GM12891 (cell line): ENCODE data around the gene HSBP1L1.

Experiments used
- DNase-seq: peaks from one replicate; pipeline ENCODE4 v3.0.0; 2011; ENCODE audit warnings: low spot score; ENCODE audit not compliant: insufficient read length
- FAIRE-seq: peaks from 2 replicates; lab custom pipeline; 2011; peaks lifted over from hg19 to GRCh38; lab: Jason Lieb, UNC
- PAX5 ChIP-seq: IDR thresholded peaks from 2 replicates; pipeline ENCODE4 v1.6.1; 2011; ENCODE audit warnings: low read length, moderate library complexity, mild to moderate bottlenecking; ENCODE audit not compliant: insufficient read depth, severe bottlenecking
- POLR2A ChIP-seq: IDR thresholded peaks from 2 replicates; pipeline ENCODE4 v1.6.1; 2011; ENCODE audit warnings: low read depth, low read length, control low read depth
- POLR2AphosphoS5 ChIP-seq: IDR thresholded peaks from 2 replicates; pipeline ENCODE4 v1.6.1; 2011; ENCODE audit warnings: low read depth, low read length, control low read depth
- POU2F2 ChIP-seq: IDR thresholded peaks from 2 replicates; pipeline ENCODE4 v1.6.1; 2011; ENCODE audit warnings: low read depth, mild to moderate bottlenecking, control low read depth, low read length, moderate library complexity
- SPI1 ChIP-seq: IDR thresholded peaks from 2 replicates; pipeline ENCODE4 v1.6.1; 2011; ENCODE audit warnings: low read depth, low read length, control low read depth
- TAF1 ChIP-seq: IDR thresholded peaks from 2 replicates; pipeline ENCODE4 v1.6.1; 2011; ENCODE audit warnings: low read depth, low read length, control low read depth

The HSBP1L1 gene

GRCh38 chr18:79944126-79944731 lies 20.2 kb upstream of the HSBP1L1 start:
- TF ChIP-seq POLR2AphosphoS5 (no peak), SPI1 (no peak), POLR2A (no peak), TAF1 (no peak), PAX5 (no peak), POU2F2 (no peak; the same call in 1 of the 2 replicates)
- FAIRE-seq (peak; percentile 70), DNase-seq (peak; percentile 46)

- FAIRE-seq (no peak), DNase-seq (no peak)
- TF ChIP-seq POLR2AphosphoS5 (no peak), PAX5 (no peak), POU2F2 (no peak), SPI1 (no peak)
Measured at GRCh38 chr18:79944746-79945117, 19.7 kb upstream of the HSBP1L1 start.

GRCh38 chr18:79945118-79946042 lies 19.1 kb upstream of the HSBP1L1 start:
- TF ChIP-seq SPI1 (no peak), POU2F2 (no peak), TAF1 (no peak), POLR2AphosphoS5 (no peak), PAX5 (no peak)
- DNase-seq = no peak
- FAIRE-seq = peak; percentile 43

GRCh38 chr18:79947054-79947755 lies 17.2 kb upstream of the HSBP1L1 start:
- no peak for TF ChIP-seq POU2F2
- no peak for TF ChIP-seq SPI1
- TF ChIP-seq PAX5 = no peak
- no peak for TF ChIP-seq POLR2AphosphoS5
- no peak for TF ChIP-seq TAF1
- TF ChIP-seq POLR2A = no peak
- DNase-seq (no peak), FAIRE-seq (no peak)

GRCh38 chr18:79947881-79948610 lies 16.4 kb upstream of the HSBP1L1 start:
- FAIRE-seq = no peak
- TF ChIP-seq PAX5 = no peak
- TF ChIP-seq POLR2AphosphoS5 = no peak
- TF ChIP-seq POLR2A = no peak
- TF ChIP-seq POU2F2 = no peak
- no peak for TF ChIP-seq TAF1
- TF ChIP-seq SPI1 = no peak
- DNase-seq = no peak

GRCh38 chr18:79948719-79949411 lies 15.6 kb upstream of the HSBP1L1 start:
- DNase-seq = no peak
- peak; percentile 45 for FAIRE-seq
- TF ChIP-seq POLR2A = no peak
- TF ChIP-seq SPI1 = no peak
- TF ChIP-seq POU2F2 = no peak
- no peak for TF ChIP-seq PAX5
- TF ChIP-seq TAF1 = no peak
- no peak for TF ChIP-seq POLR2AphosphoS5

- no peak for TF ChIP-seq TAF1
- TF ChIP-seq SPI1 = peak; percentile 60; the same call in 1 of the 2 replicates
- FAIRE-seq (peak; percentile 73), DNase-seq (no peak)
Measured at GRCh38 chr18:79949697-79950487, 14.6 kb upstream of the HSBP1L1 start.
